Measurements from ENCODE around the gene ZNF687. TPM values are rescaled to one million over a fixed set of nuclear protein-coding genes. Genes with fewer than 3 reads are reported as not detected.

ZNF687 gene
- total RNA-seq, 1 donor, result 16.4 TPM

DNA sequence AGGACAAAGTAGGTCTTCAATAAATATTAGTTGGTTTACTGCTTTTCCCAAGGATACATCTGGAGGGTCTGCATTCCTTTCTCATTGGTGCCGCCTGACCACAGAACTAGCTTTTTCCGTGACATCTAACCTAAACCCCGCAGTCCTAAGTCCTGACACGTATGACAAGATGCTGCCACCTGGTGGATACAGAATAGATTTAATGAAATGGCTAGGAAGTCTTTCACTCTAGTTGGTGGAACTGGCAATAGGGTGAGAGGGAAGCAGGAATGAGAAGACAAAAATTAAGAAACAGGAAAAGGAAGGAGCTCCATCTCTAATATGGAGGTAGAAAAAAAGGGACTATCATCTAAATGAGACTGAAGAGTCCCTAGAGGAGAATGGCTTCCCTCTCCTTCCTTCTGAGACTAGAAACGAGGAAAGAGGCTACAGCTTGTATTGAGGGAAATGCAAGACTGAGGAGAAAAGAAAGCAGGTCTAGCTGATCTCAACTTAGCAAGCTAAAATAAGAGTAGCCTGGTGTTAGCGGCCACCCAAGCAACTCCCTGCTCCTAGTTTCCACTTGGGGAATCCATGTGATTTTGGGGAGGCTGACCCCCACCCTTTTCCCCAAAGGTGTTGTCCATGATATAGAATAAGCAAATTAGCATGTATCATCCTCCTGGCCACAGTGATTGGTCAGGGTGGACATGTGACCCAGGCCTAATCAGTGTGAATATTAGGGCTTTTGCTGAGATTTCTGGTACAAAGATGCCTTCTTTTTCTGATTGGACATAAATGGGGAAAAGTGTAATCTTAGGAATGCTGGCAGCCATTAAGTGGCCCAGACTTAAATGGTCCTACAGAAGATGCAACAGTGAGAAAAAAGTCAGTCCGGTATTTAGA, 59.0 kb downstream of the ZNF687 start:
- no peak overlapping the region for H3K4me3 ChIP-seq (ENCODE audit: low read depth, low read length)
- TF ChIP-seq, protein P1, sequence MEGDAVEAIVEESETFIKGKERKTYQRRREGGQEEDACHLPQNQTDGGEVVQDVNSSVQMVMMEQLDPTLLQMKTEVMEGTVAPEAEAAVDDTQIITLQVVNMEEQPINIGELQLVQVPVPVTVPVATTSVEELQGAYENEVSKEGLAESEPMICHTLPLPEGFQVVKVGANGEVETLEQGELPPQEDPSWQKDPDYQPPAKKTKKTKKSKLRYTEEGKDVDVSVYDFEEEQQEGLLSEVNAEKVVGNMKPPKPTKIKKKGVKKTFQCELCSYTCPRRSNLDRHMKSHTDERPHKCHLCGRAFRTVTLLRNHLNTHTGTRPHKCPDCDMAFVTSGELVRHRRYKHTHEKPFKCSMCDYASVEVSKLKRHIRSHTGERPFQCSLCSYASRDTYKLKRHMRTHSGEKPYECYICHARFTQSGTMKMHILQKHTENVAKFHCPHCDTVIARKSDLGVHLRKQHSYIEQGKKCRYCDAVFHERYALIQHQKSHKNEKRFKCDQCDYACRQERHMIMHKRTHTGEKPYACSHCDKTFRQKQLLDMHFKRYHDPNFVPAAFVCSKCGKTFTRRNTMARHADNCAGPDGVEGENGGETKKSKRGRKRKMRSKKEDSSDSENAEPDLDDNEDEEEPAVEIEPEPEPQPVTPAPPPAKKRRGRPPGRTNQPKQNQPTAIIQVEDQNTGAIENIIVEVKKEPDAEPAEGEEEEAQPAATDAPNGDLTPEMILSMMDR (IDR thresholded peaks at IDR 0.05; ENCODE audit: insufficient read depth, low read depth, low read length), result peak; percentile 68
- peak; percentile 88 for DNase-seq (ENCODE audit: low read depth)

Small RNA genes lying within 50 kb of the gene (small RNA-seq; reads per million reads assigned to genes)
- gene RN7SL444P, result not detected

Other genes with a start within 250 kb of the ZNF687 start
- gene BNIPL, start 245.7 kb upstream of the ZNF687 start, total RNA-seq, result under 0.01 TPM in 2 replicates
- 2.6 and 3.0 TPM in 2 replicates for gene C1orf56, start 234.5 kb upstream of the ZNF687 start, total RNA-seq
- gene CDC42SE1, start 222.7 kb upstream of the ZNF687 start, total RNA-seq, result 47.0 and 68.2 TPM in 2 replicates
- gene MLLT11, start 221.9 kb upstream of the ZNF687 start, total RNA-seq, result 8.1 and 9.1 TPM in 2 replicates
- 7.1 and 9.5 TPM in 2 replicates for gene GABPB2, start 211.5 kb upstream of the ZNF687 start, total RNA-seq
- 0.86 and 1.3 TPM in 2 replicates for gene SEMA6C, start 135.7 kb upstream of the ZNF687 start, total RNA-seq
- gene TNFAIP8L2, start 125.7 kb upstream of the ZNF687 start, total RNA-seq, result not detected in 2 replicates
- 10.0 and 11.7 TPM in 2 replicates for gene LYSMD1, start 116.4 kb upstream of the ZNF687 start, total RNA-seq
- gene SCNM1, start 116.2 kb upstream of the ZNF687 start, total RNA-seq, result 23.7 and 31.2 TPM in 2 replicates
- gene TMOD4, start 106.3 kb upstream of the ZNF687 start, total RNA-seq, result not detected in 2 replicates
- gene VPS72, start 92.1 kb upstream of the ZNF687 start, total RNA-seq, result 40.3 and 44.0 TPM in 2 replicates
- 78.3 and 131 TPM in 2 replicates for gene PIP5K1A, start 83.7 kb upstream of the ZNF687 start, total RNA-seq
- 135 and 139 TPM in 2 replicates for gene PSMD4, start 27.6 kb upstream of the ZNF687 start, total RNA-seq
- 61.2 and 85.5 TPM in 2 replicates for gene PI4KB, start 45.1 kb downstream of the ZNF687 start, total RNA-seq
- gene RFX5, start 65.0 kb downstream of the ZNF687 start, total RNA-seq, result 34.8 and 58.7 TPM in 2 replicates
- 23.3 and 27.7 TPM in 2 replicates for gene SELENBP1, start 90.4 kb downstream of the ZNF687 start, total RNA-seq
- gene PSMB4, start 117.3 kb downstream of the ZNF687 start, total RNA-seq, result 427 and 490 TPM in 2 replicates
- 28.0 and 31.1 TPM in 2 replicates for gene POGZ, start 177.2 kb downstream of the ZNF687 start, total RNA-seq
- gene CGN, start 229.1 kb downstream of the ZNF687 start, total RNA-seq, result under 0.01 TPM in 1 of 2 replicates, not detected in the other